NCI-H2107 (cell line): ENCODE data around the gene MRPL33.

Experiments used
- DNase-seq: peaks from one replicate; lab custom pipeline; 2025; lab: John Stamatoyannopoulos, UW

Gene MRPL33

GRCh38 chr2:27771548-27772335 lies at the start of gene MRPL33:
Gene MRPL33 (plus strand): TSS chr2:27771719. CDS start chr2:27771778, 59 bp downstream.
- DNase-seq, result peak; percentile 74

GRCh38 chr2:27721884-27722485 lies 49.5 kb upstream of the MRPL33 start:
- no peak for DNase-seq

- no peak for DNase-seq
Observed at GRCh38 chr2:27723372-27724144, 48.0 kb upstream of the MRPL33 start.

- no peak for DNase-seq
Observed at GRCh38 chr2:27724191-27724590, 47.3 kb upstream of the MRPL33 start.

GRCh38 chr2:27724905-27725701 lies 46.4 kb upstream of the MRPL33 start:
- no peak for DNase-seq

GRCh38 chr2:27727257-27727656 lies 44.3 kb upstream of the MRPL33 start:
- no peak for DNase-seq

GRCh38 chr2:27728081-27728858 lies 43.2 kb upstream of the MRPL33 start:
- DNase-seq, result no peak

- no peak for DNase-seq
Observed at GRCh38 chr2:27729198-27729597, 42.3 kb upstream of the MRPL33 start.

GRCh38 chr2:27729614-27730013 lies 41.9 kb upstream of the MRPL33 start:
- no peak for DNase-seq

GRCh38 chr2:27730261-27730662 lies 41.3 kb upstream of the MRPL33 start:
- no peak for DNase-seq

GRCh38 chr2:27730980-27731691 lies 40.4 kb upstream of the MRPL33 start:
- no peak for DNase-seq

GRCh38 chr2:27734305-27734704 lies 37.2 kb upstream of the MRPL33 start:
- no peak for DNase-seq

GRCh38 chr2:27735263-27735904 lies 36.1 kb upstream of the MRPL33 start:
- no peak for DNase-seq

GRCh38 chr2:27736031-27736889 lies 35.3 kb upstream of the MRPL33 start:
- DNase-seq, result no peak

GRCh38 chr2:27736890-27737204 lies 34.7 kb upstream of the MRPL33 start:
- DNase-seq, result no peak

GRCh38 chr2:27737676-27738348 lies 33.7 kb upstream of the MRPL33 start:
- no peak for DNase-seq

- no peak for DNase-seq
Observed at GRCh38 chr2:27738349-27739057, 33.0 kb upstream of the MRPL33 start.

- DNase-seq, result no peak
Observed at GRCh38 chr2:27739058-27739373, 32.5 kb upstream of the MRPL33 start.
